ENCODE measurements around the gene SLC4A2. TPM values are rescaled to one million over a fixed set of nuclear protein-coding genes. Genes with fewer than 3 reads are reported as not detected.

The SLC4A2 gene
- total and polyA plus RNA-seq, 2 of the 8 experiments (the other 6 are each of a cell fraction or from before 2014, with no cell fraction given): 72.6 to 147 TPM

DNA sequence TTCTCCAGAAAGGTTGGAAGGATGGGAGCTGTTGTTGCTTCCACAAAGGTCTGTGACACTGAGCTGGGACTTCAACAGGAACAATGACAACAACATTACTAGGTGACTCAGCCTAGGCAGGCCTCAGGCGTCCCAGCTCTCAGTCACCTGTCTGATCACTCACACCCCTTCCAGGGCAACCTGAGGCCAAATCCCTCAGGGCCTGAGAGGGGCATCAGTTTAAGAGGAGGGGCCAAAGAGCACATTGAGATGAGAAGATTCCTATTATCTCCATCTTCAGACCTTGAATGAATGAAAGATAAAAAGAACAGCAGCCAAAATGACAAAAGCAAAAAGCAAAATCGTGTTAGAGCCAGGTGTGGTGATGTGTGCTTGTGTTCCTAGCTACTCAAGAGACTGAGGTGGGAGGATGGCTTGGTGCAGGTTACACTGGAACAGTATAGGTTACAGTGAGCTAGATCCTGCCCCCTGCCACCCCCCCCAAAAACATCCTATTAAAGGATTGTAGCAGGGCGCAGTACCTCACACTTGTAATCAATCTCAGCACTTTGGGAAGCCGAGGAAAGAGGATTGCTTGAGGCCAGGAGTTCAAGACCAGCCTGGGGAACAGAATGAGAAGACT lies 34.8 kb upstream of the SLC4A2 start, which contains the start of gene ATG9B (continued):
- TF ChIP-seq NANOG (IDR thresholded peaks at IDR 0.05; ENCODE audit: insufficient read depth, low read depth, low read length, poor library complexity, severe bottlenecking): no peak

Measured in H1 (cell line).